Measurements from ENCODE around the gene ULBP2.
A peak's percentile ranks its signal among the peaks of the same experiment; 100 is the strongest.
"Not testable (repeated sequence)": the region's sequence is repeated elsewhere in the genome, so short reads cannot be mapped to it uniquely, and the experiment has no call there.

Gene ULBP2

DNA sequence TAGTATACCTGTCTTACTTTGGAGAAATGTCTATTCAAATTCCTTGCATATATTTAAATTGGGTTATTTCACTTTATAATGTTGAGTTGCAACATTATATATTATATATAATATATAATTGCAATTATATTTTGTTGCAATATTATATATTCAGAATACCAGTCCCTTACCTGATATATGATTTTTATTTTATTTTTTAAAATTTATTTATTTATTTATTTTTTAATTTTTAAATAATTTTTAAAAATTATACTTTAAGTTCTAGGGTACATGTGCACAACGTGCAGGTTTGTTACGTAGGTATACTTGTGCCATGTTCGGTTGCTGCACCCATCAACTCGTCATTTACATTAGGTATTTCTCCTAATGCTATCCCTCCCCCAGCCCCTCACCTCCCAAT lies 14.8 kb upstream of the ULBP2 start:
- DNase-seq, result not testable (repeated sequence)

DNA sequence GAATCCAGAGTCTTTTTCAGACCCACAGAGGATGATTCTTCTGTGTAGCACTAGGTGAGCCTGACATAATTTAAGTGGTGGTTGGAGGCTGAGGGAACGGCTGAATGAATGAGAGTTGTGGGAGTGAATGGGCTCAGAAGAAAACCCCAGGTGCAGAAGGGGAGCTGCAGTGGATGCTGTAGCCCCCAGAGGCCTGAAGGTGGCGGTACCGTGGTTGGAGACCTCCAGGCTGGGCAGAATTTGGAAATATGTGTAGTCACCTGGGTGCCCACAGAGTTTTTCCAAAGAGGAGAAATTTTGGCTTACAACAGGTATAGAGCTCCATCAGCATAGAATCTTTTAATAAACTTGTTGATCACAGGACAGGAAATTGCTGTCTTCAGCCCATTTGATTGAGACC lies 12.4 kb upstream of the ULBP2 start:
- no peak for DNase-seq

DNA sequence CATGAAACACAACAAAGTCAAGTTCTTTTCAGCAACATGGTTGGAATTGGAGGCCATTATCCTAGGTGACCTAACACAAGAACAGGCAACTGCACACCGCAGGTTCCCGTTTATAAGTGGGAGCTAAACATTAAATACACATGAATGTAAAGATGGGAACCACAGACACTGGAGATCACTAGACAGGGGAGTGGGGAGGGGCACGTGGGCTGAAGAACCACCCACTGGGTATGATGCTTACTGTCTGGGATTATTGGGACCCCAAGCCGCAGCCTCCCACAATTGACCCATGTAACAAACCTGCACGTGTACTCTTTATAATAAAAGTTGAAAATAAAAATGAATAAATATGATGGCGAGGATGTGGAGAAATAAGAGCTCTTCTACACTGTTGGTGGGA lies 10.3 kb upstream of the ULBP2 start:
- no peak for DNase-seq

DNA sequence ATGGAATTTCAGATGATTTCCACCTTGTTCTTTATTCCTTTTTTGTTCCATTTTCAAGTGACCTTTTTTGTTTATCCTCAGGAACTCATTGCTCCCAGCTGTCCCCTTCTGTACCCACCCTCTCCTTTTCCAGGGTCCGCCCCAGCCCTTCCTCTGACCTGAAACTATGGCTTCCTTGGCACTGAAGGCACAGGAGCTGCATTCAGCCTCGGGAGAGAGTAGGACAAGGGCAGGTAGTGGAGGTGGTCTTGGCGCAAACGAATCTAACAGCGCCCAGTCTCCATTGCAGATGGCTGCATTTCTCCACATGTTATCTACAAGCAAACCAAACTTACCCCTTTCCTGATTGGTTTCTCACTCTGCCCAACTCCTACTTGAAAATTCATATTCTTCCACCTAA lies 8.8 kb upstream of the ULBP2 start:
- no peak for DNase-seq

DNA sequence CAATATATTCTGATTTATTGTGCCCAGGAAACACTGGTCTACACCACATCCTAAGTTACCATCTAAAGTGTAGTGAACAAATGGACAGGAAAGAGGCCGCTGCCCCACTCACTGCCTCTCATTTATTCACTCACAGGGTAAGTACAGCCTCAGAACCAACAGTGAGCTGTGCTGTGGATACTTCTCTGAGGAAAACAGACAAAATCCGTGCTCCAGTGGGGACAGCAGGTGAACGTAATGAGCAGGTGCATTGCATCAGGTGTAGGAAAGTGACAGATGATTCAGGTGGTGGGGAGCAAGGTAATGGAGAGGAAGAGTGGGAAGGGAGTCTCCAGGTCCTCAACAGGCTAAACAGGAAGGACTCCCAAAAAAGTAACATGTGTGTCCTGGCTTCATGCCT lies 8.4 kb upstream of the ULBP2 start:
- no peak for DNase-seq

DNA sequence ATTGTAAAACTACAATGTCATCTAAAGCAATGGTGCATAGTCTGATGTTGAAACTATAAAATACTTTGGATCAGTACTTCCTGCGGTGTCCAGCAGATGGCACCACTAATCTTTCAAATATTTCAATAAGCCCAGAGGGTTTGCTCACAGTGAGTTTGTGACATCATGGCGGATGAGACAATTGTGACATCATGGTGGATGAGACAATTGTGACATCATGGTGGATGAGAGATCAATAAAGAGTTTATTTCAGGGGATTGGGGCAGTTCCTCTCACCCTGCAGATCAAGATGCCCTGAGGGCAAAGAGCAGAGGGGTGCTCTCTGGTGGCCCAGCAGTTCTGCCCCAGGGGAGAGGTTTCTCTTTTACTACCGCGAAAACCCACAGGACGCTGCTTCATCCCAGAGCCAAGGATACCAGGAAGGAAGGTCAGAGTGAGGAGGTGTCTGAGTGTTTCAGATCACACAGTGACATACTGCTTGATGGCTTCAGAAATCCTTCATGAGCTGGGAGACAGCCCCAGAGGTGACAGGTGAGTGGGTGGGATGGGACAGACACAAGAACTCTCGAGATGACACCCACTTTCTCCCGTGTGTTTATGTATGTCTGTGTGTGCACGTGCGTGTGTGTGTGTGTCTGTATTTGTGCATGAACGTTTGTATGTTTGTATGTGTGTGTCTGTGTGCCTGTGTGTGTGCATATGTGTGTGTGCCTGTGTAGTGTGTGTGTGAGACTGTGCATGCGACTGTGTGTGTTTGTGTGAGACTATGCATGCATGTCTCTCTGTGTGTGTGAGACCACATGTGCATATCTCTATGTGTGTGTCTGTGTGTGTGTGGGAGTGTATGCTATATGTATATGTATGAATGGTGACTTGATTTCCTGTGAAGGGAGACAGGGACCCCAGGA lies 7.3 kb upstream of the ULBP2 start:
- peak; percentile 78 for DNase-seq

DNA sequence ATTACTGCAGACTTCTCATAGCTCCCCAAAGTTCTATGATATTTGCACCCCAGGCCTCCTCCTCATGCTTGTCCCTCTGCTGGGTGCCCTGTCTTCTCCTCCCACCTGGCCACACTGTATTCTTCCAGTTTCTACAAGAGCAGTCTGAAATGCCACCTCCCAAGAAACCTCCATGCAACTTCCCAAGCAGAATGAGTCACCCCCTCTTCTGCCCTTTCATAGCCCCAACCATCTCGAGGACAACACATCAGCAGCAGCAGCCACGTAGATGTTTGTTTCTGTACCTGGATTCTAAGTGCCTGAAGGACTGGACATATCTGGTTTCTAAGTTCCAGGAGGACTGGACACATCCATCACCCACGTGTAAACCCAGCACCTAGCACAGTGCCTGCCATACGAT lies 6.6 kb upstream of the ULBP2 start:
- DNase-seq, result no peak

DNA sequence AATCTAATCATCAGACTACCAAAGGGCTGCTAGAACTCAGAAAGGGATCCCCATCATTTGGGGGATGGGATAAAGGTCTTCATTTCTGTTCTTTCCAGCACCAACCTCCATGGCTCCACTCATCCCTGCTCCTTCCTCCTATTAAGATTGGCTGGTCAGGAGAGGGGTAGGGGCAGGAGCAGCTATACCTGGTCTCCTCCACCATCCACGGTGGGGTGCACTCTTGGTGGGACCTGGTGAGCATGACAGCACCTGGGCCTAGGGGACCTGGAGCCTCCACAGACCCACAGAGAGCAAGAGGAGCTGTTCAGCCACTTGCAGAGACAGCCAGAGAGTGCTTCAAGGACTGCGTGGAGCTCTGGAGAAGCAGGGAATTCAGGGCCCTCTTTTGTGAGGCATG lies 6.1 kb upstream of the ULBP2 start:
- DNase-seq, result no peak

DNA sequence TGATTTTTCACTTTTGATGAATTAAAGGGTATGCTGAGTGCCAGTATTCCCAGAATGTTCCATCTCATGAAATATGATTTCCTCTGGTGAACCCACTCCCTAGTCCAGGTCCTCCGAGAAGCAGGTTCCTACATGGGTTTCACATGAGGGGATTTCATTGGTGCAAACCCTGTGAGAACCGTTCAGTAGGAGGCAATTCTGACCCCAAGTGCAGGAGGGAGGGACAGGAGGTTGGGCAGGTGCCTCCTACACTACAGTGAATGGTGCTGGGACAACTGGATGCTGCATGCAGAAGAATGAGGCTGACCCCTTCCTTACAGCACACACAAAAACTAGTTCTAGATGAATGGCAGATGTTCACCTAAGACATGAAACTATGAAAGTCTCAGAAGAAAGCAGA lies 5.1 kb upstream of the ULBP2 start:
- no peak for DNase-seq

DNA sequence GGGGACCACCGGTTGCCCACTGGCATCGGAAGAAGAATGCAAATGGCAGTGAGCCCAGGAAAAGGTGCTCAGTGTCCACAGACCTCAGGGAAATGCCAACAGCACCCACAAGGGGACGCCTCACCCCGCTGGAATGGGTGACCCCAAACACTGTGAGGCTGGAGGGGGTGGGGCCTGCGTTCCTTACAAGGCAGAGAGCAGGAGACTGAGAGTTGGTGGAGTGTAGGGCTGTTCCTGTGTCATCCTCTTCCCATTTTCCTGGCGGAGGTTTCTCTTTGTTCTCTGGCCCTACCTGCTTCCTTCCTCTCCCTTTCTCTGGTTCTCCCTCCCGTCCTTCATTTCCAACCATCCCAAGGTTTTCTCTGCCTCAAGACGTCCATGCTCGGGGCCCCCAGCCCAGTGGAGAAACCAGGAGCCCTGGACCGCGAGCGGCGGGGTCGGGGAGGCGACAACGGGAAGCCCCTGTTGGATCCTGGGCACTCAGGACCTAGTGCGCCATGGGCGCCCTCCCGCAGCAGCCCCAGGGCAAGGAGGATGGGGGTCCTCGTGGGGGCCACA lies 3.7 kb upstream of the ULBP2 start:
- DNase-seq, result not testable (repeated sequence)

DNA sequence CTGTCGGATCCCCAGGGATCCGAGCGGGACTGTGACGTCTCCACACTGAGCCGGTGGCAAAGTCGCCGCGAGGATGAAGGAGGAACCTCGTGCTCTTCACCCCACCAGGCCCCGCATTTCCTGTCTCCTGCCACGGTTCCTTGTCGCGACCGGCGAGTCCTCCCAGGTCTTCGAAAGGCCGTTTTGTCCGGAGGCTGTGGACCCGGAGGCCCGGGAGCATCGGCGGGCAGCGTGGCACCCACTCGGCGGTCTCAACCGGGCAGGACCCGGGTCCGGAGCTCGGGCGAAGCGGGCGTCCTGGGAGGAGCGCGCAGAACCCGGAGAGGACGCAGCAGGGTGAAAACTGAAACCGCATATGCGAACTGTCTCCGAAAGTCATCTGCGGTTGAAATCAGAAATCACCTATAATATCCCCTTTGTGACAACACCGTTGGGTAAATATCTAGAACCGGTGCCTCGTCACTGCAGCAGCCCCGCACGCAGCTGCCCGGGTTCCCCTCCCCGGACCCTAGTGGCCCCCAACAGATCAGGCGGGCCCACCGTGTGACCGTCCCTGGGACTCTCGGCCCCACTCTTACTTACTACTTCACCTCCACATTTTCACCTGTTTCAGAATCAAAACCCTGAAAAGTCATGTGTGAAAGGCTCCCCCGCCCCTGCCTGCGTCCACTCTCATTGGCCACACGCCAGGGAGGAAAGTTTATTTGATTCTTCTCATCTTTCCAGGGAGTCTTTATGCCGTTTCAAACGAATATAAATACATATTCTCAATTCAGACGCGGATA lies 3.1 kb upstream of the ULBP2 start:
- no peak for DNase-seq

DNA sequence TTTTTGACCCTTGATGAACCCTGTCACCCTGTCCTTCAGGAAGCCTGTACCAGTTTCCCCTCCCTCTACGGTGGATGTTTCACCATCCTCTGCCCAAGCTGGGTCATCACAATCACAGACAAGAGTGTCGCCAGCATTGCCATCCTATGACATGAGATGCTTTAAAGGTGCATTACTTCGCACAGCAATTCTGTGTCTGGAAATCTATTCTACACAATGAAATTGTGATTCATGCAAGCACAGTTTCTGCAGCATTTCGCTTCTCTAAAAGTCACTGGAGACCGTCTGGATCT lies 2.5 kb upstream of the ULBP2 start:
- DNase-seq, result no peak

DNA sequence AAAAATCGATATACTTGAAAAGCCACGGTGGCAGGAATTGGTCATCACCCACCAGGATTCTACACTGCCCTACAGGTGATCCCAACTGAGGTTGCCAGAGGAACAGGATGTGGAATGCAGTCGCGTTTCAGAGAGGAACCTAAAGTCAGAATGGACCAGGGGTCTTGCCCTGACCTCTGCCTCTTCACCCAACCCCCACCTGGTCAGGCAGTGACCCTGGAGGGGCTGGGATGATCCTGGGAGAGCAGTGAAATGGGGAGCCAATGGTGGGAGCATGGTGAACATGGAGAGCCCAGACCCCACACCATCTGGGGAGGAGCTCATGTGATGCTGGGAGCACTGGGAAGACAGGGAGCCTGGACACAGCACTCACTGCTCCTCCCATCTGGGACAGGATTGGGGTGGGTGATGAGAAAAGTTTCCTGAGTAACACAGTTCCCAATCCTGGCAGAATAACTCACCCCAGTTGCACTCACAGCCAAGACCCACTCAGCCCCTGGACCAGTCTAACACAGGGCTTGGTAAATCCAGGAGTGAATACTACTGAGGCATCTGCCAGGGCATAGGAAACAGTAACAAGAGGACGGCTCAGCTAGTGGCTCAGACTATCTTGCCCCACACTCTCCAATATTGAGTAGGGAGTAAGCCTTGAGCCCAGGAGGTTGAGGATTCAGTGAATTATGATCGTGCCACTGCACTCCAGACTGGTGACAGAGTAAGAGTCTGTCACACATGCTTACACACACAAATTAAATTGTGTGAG lies 1.7 kb upstream of the ULBP2 start:
- DNase-seq, result no peak

DNA sequence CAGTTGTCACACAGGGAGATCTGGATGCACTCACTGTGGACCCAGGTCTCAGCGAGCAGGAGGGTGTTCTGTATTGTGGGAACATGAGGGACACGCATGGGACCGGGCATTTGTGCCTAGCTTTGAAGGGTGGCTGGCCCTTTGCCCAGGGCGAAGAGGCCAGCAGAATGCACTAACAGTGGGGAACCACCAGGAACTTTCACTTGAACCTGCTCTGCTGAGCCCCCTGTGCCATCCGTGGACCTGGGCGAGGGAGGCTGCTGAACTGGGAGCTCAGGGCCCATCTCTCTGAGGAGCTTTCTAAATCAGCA lies 1.2 kb upstream of the ULBP2 start:
- DNase-seq, result no peak

DNA sequence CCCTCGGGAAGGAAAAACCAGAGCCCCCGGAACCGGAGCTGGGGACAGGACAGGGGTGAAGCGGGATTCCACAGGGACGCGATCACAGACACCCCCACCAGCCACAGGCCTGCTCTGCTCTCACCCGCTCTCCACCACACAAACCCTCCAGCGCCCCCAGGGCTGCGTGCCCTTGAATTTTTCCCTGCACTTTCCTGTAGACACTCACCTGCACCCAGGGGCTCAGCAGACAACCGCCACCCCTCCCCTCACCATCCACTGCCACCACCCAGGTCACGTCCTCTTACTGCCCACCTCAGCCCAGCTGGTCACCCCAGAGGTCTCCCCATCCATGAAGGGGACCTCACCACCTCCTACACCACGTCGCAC lies 631 bp downstream of the ULBP2 start:
- DNase-seq, result no peak

DNA sequence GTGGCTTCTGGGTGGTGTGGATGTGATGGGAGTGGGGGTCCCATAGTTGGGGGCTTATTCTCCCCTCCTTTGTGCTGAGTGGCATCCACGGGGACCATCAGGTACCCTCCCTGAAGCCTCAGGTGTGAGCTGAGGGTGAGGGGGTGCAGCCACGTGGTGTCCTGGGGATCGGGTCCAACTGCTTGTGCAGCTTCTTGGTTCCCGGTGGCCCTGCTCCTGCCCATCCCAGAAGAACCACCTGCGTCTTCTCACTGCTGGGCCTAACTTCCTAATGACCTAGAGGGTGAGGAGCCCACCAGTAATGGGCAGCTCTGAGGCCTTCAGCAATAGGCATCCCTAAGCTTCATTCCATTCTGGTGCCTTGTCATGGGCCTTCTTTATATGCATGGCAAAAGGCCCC lies 1.5 kb downstream of the ULBP2 start:
- DNase-seq, result not testable (repeated sequence)

DNA sequence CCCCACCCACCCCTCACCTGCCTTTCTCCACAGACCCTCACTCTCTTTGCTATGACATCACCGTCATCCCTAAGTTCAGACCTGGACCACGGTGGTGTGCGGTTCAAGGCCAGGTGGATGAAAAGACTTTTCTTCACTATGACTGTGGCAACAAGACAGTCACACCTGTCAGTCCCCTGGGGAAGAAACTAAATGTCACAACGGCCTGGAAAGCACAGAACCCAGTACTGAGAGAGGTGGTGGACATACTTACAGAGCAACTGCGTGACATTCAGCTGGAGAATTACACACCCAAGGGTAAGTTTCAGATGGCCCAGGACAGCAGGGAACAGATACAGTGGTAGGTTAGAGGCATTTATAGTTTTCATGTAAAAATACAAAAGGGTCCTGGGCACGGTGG lies 3.5 kb downstream of the ULBP2 start:
- not testable (repeated sequence) for DNase-seq

DNA sequence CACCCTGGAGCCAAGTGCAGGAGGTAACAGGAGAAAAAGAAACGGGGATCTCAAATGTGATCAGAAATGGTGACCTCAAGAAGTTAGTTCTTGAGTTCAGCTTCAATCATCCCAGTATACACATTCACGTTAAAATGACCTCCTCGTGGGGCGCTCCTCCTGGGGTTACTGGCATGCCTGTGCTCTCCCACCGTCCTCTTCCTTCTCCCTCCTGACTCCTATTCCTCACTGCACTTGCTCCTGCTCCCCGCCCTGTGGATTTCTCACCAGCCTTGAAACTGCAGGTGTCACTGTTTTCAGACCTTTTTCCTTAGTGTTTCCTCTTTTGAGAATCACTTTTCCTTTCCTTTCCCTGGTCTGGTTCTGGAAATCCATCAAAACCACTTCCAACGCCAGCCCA lies 4.8 kb downstream of the ULBP2 start:
- DNase-seq, result not testable (repeated sequence)

DNA sequence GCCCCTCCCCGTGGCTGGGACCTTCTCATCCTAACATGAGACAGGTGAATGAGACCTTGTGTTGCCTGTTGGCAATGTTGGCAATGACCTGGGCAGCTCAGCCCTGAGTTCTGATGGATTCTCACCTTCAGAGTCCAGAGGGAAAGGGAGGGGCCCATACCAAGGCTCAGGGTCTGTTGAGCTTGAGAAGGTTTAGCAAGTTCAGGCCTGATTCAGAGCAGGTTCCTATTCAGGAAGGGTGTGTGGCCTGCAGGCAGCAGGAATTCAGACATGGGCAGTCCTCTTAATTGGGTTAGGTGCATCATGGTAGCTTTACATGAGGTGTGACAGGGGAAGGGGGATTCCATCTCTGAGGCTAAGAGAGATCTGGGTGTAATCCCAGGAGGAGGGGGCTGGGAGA lies 5.7 kb downstream of the ULBP2 start:
- DNase-seq, result not testable (repeated sequence)

DNA sequence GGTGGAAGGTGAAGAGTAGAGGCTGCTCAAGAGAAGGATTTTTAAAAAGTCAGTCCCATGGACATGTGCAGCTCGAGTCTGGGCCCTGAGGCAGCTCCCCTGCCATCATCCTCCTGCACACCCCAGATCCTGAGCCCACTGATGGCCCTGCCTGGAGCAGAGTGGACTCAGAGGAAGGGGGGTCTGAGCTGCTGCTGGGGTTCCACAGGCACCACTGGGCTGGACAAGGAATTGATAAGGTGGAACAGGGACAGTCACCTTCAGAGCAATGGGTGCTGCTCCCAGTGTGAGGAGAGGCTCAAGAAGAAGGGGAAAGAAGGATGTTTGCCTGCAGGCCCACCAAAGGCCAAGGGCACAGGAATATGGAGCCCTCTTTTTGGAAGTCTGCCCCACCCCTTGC lies 6.2 kb downstream of the ULBP2 start:
- no peak for DNase-seq

DNA sequence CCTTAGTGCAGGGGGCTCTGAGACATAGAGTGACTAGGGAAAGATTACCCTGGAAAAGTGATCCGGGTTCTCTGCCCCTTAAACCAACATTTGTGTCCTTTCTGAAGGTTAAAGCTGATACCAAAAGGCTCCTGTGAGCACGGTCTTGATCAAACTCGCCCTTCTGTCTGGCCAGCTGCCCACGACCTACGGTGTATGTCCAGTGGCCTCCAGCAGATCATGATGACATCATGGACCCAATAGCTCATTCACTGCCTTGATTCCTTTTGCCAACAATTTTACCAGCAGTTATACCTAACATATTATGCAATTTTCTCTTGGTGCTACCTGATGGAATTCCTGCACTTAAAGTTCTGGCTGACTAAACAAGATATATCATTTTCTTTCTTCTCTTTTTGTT lies 6.8 kb downstream of the ULBP2 start:
- no peak for DNase-seq

DNA sequence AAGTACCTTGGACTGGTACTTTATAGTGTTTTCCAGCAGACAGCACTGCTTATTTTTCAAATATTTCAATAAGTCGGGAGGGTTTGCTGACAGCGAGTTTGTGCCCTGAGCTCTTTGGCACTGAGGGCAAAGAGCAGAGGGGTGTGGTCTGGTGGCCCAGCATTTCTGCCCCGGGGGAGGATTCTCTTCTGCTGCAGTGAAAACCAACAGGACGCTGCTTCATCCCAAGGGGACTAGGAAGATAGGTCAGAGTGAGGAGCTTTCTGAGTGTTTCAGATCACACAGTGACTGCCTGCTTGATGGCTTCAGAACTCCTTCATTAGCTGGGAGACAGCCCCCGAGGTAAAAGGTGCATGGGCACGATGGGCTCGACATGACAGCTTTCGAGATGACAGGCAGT lies 8.6 kb downstream of the ULBP2 start:
- no peak for DNase-seq

DNA sequence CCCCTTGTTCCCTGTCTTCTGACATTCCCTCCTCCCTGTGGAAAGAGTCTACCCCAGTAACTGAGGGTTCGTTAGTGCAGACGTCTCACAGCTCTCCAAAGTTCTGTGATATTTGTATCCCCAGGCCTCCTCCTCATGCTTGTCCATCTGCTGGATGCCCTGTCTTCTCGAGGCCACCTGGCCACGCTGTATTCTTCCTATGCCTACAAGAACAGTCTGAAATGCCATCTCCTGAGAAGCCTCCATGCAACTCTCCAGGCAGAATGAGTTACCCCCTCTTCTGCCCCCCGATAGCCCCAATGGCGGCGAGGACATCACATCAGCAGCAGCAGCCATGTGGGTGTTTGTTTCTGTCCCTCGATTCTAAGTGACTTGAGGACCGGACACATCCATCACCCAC lies 9.3 kb downstream of the ULBP2 start:
- DNase-seq, result no peak

DNA sequence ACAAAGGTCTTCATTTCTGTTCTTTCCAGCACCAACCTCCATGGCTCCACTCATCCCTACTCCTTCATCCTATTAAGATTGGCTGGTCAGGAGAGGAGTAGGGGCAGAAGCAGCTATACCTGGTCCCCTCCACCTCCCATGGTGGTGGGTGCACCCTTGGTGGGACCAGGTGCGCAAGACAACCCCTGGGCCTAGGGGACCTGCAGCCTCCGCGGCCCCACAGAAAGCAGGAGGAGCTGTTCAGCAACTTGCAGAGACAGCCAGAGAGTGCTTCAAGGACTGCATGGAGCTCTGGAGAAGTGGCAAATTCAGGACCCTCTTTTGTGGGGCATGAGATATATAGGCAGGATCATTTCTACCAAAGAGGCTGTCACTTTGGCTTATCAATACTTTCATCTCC lies 9.8 kb downstream of the ULBP2 start:
- no peak for DNase-seq
